D721Med (cell line): ENCODE measurements around the gene BEAN1.

Experiments used
- DNase-seq: peaks from one replicate; pipeline ENCODE4 v3.0.0; 2011; ENCODE audit warnings: low spot score; ENCODE audit not compliant: insufficient read length
- FAIRE-seq: peaks from 2 replicates; lab custom pipeline; 2011; peaks lifted over from hg19 to GRCh38; lab: Jason Lieb, UNC
- CTCF ChIP-seq: IDR thresholded peaks from 2 replicates; pipeline ENCODE4 v1.5.1; 2012; ENCODE audit warnings: mild to moderate bottlenecking, control low read depth; ENCODE audit not compliant: insufficient read depth; ENCODE audit errors: missing control alignments

The BEAN1 gene

DNA sequence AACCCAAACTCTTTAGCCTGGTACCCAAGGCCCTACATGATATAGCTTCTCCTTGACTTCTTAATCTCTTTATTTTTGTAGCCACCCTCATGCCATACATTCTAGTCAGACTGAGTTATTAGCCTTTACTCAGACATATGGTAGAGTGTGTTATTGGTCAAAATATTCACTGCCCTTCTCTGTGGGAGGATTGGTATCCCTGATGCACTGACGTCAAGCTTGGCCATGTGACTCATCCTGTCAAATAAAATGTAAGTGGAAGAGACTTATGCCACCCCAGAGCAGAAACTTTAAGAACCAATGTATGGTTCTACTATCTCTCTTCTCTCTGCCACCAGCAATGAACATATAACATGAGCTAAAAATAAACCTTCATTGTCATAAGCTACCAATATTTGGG lies 12.2 kb upstream of the BEAN1 start:
- no peak for TF ChIP-seq CTCF
- DNase-seq, result no peak
- no peak for FAIRE-seq

DNA sequence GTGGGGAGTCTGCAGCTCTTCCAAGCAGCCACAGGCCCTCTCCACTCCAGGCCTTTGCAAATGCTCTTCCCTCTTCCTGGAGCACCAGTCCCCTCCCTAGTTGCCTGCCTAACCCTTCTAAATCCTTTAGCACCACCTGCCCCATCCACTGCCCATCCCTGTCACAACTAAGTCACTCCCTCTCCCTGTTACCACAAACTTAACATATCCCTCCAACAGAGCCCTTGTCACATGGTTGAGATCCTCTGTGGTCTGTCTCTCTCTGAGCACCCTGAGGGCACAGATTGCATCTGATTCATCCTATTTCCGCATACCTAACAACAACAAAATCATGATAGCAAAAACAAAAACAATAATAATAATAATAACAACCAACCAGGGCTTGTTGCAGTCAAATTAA lies 11.0 kb upstream of the BEAN1 start:
- no peak for FAIRE-seq
- DNase-seq, result no peak

DNA sequence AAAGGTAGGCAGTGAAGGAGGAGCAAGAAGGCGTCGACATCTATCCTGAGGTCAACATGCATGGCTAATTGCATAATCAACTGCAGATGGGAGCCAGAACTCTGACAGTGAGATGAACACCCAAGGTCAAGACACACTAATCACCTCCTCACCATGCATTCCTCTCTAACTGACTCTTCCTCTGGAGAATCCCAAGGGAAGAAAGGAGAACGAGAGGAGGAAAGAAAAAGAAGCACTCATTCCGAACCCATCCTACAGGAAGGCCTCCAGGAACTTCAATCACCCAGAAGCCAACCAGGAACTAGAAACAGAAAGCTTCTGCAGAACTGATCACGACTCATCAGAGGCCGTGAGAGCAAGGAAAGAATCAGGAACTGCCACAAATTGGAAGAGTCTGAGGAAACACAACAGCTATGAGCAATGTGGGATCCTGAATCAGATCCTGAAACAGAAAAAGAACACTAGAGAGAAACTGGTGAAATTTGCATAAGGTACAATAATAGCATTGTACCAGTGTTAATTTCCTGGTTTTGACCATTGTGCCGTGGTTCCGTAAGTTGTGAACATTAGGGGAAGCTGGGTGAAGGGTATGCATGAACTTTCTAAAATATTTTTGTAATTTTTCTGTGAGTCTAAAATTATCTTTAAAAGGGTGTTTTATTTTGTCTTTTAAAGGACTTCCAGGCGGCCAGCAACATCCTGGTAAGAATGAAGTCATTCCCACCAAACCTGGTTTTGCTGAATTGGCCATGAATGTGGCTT lies 10.0 kb upstream of the BEAN1 start:
- no peak for TF ChIP-seq CTCF
- no peak for FAIRE-seq
- no peak for DNase-seq

More for the DNA sequence above, 11.0 kb upstream of the BEAN1 start:
- no peak for TF ChIP-seq CTCF

- no peak for FAIRE-seq
- no peak for DNase-seq
- TF ChIP-seq CTCF, result no peak
These were observed 8.7 kb upstream of the BEAN1 start for GRCh38 chr16:66418165-66418962.

DNA sequence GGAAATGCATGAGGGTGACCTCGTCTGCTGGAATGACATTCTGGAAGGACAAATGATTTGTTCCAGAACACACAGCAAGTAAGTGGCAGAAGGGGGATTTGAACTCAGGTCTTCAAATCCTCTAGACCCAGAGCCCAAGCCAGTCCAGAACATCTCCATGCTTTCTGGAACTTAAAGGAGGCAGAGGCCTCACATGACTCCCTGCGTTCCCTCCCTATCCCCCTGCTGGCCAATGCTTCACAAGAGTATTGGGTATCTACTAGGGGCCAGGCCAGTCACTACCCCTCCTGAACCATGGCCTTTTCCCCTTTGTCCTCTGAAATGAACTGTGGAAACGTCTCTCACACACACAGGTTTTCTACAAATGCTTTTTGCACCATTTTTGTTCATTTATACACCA lies 7.6 kb upstream of the BEAN1 start:
- no peak for FAIRE-seq
- no peak for DNase-seq
- no peak for TF ChIP-seq CTCF

DNA sequence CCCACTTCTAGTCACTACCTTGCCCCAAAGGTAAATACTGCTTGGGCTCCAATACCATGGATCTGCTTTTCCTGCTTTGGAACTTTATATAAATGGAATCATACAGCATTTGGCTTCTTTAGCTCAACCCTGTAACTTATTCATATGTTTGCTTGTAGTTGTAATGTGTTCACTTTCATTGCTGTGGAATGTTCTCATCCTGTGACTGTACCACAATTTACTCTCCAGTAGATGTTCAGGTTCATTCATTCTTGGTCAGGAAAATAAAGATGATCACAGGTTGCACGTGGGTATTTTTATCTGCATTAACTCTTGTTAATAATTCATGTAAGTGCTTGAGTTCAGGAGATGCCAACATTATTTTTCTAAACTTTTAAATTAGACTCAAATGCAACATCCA lies 6.7 kb upstream of the BEAN1 start:
- no peak for TF ChIP-seq CTCF
- FAIRE-seq (no peak), DNase-seq (no peak)

DNA sequence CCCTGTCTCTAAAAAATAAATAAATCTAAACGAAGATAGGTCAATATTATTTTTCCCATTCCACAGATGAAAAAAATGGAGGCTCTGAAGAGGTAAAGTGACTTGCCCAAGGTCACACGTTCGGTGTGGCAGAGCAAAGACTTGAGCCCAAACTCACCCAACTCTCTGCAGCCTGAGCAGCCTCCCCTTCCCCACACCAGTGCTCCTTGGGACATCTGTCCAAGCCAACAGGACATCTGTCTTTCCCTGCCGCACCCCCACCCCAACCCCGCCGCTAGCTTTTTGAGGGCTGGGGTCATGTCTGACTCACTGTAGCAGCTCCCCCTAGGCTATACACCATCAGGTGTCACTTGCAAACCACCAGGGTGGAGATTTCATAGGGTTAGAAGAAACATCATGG lies 5.2 kb upstream of the BEAN1 start:
- DNase-seq, result no peak
- no peak for TF ChIP-seq CTCF
- no peak for FAIRE-seq
